GM12864 (cell line): ENCODE measurements around the gene EIF3J.

Experiments used
- DNase-seq: peaks from one replicate; pipeline ENCODE4 v3.0.0-alpha.2; 2011; ENCODE audit warnings: low read depth
- H3K4me3 ChIP-seq: 2 replicates; pipeline ENCODE4 v1.5.1; 2011; ENCODE audit warnings: mild to moderate bottlenecking, low read depth, low read length, control low read depth
- CTCF ChIP-seq: IDR thresholded peaks from 2 replicates; pipeline ENCODE4 v1.5.1; 2011; ENCODE audit warnings: low read depth, mild to moderate bottlenecking, moderate library complexity, low read length, control low read depth, inconsistent platforms; ENCODE audit errors: missing control alignments

EIF3J gene

GRCh38 chr15:44593042-44593736, 56.2 kb downstream of the EIF3J start:
- no peak for DNase-seq
- H3K4me3 ChIP-seq = no peak overlapping the region
- TF ChIP-seq CTCF = peak; percentile 32

- DNase-seq = no peak
- no peak for TF ChIP-seq CTCF
- H3K4me3 ChIP-seq = no peak overlapping the region
Observed at GRCh38 chr15:44595246-44595645, 58.3 kb downstream of the EIF3J start.

GRCh38 chr15:44595656-44596510, 58.9 kb downstream of the EIF3J start:
- no peak overlapping the region for H3K4me3 ChIP-seq
- DNase-seq = peak; percentile 4
- TF ChIP-seq CTCF = no peak

- H3K4me3 ChIP-seq = no peak overlapping the region
- TF ChIP-seq CTCF = no peak
- no peak for DNase-seq
Observed at GRCh38 chr15:44596511-44597010, 59.6 kb downstream of the EIF3J start.

GRCh38 chr15:44598066-44598465, 61.1 kb downstream of the EIF3J start:
- H3K4me3 ChIP-seq = no peak overlapping the region
- TF ChIP-seq CTCF = no peak
- DNase-seq = no peak

GRCh38 chr15:44598892-44599291, 61.9 kb downstream of the EIF3J start:
- no peak overlapping the region for H3K4me3 ChIP-seq
- TF ChIP-seq CTCF = no peak
- no peak for DNase-seq

GRCh38 chr15:44603126-44603525, 66.2 kb downstream of the EIF3J start:
- no peak for TF ChIP-seq CTCF
- no peak for DNase-seq

More at GRCh38 chr15:44603126-44603525, 66.2 kb downstream of the EIF3J start:
- no peak overlapping the region for H3K4me3 ChIP-seq
